Effector memory CD4-positive, alpha-beta T cell (primary cell): ENCODE measurements around the gene PWWP2B.

Experiments
- DNase-seq, 3 donors: peaks; one replicate each; pipeline ENCODE4 v3.0.0-alpha.2; 2020
- H3K27ac ChIP-seq: 2 replicates; pipeline ENCODE4 v1.7.0; 2013; ENCODE audit warnings: mild to moderate bottlenecking, low read length, moderate library complexity; ENCODE audit not compliant: insufficient read depth, poor library complexity, severe bottlenecking
- H3K27me3 ChIP-seq: replicated peaks from 2 replicates; pipeline ENCODE4 v1.7.0; 2013; ENCODE audit warnings: mild to moderate bottlenecking, low read length; ENCODE audit not compliant: insufficient read depth, control insufficient read depth, poor library complexity, severe bottlenecking
- H3K36me3 ChIP-seq: 2 replicates; pipeline ENCODE4 v1.7.0; 2013; ENCODE audit warnings: mild to moderate bottlenecking, low read length, moderate library complexity; ENCODE audit not compliant: control insufficient read depth, insufficient read depth
- H3K4me1 ChIP-seq: 2 replicates; pipeline ENCODE4 v1.7.0; 2013; ENCODE audit warnings: low read length, mild to moderate bottlenecking; ENCODE audit not compliant: control insufficient read depth, insufficient read depth, poor library complexity, severe bottlenecking
- H3K4me3 ChIP-seq: 2 replicates; pipeline ENCODE4 v1.7.0; 2013; ENCODE audit warnings: low read length, low read depth, mild to moderate bottlenecking; ENCODE audit not compliant: insufficient read depth, poor library complexity, severe bottlenecking
- H3K9me3 ChIP-seq: 2 replicates; pipeline ENCODE4 v1.7.0; 2013; ENCODE audit warnings: mild to moderate bottlenecking, low read length, moderate library complexity; ENCODE audit not compliant: control insufficient read depth

Gene PWWP2B

DNA sequence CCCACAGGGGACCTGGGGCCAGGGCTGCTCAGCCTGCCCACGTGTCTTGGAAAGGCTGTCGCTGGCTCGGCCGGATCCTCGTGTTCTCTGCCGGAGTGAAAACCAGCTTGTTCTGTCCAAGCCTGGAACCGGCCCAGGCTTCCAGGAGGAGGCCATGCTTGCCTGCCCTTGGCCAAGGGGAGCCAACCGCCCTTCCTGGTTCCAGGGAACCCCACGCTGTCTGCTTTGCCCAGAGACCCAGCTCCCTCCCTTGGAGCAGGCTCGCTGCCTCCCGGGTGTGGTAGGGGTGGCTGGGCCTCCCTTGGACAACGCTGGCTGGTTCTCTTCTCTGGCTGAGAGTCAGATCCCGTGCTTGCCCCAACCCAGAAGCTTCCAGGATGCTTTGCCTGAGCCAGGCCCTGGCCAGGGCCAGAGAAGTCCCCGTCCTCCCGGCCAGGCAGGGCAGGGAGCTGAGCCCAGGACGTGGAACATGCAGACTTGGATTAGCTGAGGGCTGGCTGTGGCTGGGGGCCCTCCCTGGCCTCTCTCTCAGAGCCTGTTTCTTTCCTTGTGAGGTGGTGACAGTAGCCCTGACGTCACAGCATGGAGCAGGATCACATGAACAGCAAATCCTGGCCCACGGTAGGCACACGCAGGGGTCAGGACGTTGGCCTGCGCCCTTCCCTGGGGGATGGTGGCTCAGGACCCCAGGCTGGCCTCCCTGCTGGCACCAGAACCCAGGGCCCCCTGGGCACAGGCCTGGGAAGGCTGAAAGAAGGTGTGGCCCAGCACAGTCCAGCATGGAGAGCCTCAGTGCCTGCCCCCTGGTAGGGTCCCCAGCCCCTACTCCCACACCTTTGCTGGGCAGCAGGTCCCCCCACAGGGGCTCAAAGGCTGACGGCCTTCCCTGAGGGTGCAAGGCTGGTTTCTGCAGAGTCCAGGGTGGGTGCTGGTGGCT, 67.5 kb downstream of the PWWP2B start:
- no peak for DNase-seq
- H3K9me3 ChIP-seq: no peaks in the 10 kb centered on the region
- no peak overlapping the region for H3K27ac ChIP-seq
- no peak overlapping the region for H3K4me3 ChIP-seq
- no peaks in the 10 kb centered on the region for H3K27me3 ChIP-seq
- no peaks in the 10 kb centered on the region for H3K4me1 ChIP-seq
- no peaks in the 10 kb centered on the region for H3K36me3 ChIP-seq

DNA sequence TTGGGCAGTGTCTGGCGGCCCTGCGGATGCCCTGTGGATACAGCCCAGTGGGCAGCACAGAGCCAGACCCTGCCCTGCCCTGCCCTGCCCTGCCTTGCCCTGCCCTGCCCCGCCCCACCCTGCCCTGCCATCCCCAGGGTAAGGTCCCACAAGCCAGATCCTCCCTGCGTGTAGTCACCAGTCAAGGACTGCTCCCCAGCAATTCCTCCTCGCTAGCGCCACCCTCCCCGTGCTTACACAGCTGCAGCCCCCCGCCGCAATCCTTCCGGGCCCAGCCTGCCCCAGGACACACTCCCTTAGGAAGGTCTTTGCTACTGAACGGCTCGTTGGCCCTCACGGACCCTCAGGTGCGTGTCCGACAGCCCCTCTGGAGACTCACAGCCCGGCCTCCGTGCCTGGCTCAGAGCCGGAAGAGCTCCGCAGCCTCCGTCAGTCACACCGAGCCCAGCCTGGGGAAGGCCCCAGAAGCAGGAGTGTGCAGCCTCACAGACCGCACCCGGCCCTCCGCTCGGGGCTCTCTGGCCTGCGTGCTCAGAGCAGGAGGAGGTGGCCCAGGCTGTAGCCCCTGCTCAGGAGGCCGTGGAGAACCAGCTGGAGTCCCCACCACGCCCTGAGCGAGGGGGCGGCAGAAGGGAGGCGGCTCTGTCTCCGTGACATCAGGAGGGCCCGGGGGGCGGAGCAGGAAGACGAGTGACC, 68.3 kb downstream of the PWWP2B start:
- H3K27me3 ChIP-seq: no peaks in the 10 kb centered on the region
- no peaks in the 10 kb centered on the region for H3K36me3 ChIP-seq
- no peaks in the 10 kb centered on the region for H3K9me3 ChIP-seq
- no peak overlapping the region for H3K4me3 ChIP-seq
- no peak overlapping the region for H3K27ac ChIP-seq
- H3K4me1 ChIP-seq: no peaks in the 10 kb centered on the region
- no peak for DNase-seq

DNA sequence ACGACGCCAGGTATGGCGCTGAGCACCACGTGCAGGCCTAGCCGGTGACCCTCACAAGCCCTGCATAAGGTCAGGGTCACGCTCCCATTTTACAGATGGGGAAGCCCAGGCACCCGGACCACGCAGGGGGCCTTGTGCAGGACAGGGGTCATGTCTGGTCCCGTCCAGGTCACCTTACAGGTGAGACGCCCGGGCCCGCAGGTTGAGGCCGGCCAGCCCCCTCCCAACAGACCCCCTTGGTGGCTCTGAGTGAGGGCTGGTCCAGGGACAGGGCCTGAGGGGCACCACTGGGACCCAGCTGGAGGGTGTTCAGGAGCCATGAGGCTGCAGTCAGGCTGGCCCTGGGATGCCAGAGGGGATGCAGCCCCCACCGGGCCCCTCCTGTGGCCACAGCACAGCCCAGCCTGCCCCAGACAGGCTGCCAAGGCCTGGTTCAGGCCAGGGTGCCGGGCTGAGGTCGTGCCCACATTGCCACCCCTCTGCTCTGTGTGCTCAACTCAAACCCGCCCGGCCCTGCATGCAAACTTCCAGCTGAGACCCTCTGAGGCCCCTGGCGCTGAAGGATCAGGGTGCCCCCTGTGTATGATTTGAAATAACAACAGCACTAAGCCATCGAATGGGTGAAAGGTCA, 69.0 kb downstream of the PWWP2B start:
- Histone ChIP-seq H3K27ac (no peak overlapping the region), H3K36me3 (no peaks in the 10 kb centered on the region), H3K4me3 (no peak overlapping the region), H3K4me1 (no peaks in the 10 kb centered on the region), H3K27me3 (no peaks in the 10 kb centered on the region), H3K9me3 (no peaks in the 10 kb centered on the region)
- no peak for DNase-seq

DNA sequence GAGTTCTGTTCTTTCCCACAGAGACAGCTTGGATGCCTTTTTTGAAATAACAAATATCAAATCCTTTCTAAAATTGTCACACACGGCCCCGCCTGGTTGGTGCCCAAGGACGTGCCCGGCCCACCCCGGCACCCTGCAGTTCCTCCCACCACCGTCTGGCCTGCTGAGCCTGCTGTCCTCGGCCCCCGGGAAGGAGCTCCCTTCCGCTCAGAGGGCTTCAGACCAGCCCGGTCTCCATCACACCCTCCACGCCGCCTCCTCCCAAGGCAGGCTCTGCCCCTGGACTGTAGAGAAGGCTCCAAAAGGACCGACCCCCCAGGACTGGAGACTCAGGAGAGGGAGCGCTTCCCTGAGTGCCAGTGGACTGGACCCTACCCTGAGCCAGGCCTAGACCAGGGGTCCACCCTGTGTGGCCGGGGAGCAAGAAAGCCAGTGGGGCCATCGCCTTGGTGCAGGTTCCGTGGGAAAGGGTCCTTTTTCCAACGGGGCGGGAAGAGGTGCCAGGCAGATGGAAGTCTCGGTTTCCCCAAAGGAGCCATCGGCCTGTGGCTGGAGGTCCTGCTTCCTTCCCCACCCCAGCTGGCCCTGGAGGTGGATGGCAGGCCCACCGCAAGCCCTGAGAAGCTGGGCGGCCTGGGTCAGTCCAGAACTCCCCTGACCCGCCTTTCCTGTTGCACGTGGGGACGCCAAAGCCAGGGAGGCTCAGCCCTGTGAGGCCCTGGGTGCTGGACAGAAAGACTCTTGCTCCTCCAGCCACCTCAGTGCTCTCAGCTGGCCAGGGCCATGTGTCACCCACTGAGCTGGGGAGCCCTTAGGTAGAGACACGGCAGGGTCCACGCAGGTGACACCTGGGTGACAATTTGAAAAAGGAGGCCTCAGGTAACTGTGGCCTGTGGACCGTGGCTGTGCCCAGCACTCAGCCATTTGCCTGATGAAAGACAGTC, 69.8 kb downstream of the PWWP2B start:
- no peak for DNase-seq
- Histone ChIP-seq H3K4me3 (no peak overlapping the region), H3K9me3 (no peaks in the 10 kb centered on the region), H3K27me3 (no peaks in the 10 kb centered on the region), H3K36me3 (no peaks in the 10 kb centered on the region), H3K27ac (no peak overlapping the region), H3K4me1 (no peaks in the 10 kb centered on the region)
